OCI-LY1 (cell line): ENCODE data around the gene GRIK3.
"Not testable (repeated sequence)": the region's sequence is repeated elsewhere in the genome, so short reads cannot be mapped to it uniquely, and the experiment has no call there.

Experiments used
- H2AFZ ChIP-seq: fragments of 200-600 bp; sonication (generic), shearing (Covaris generic); 2 replicates; pipeline ENCODE4 v1.6.0; 2014; ENCODE audit warnings: antibody characterized with exemption, mild to moderate bottlenecking, low read length
- H3F3A ChIP-seq: fragments of 200-600 bp; sonication (generic), shearing (Covaris generic); 2 replicates; pipeline ENCODE4 v1.6.0; 2014; ENCODE audit warnings: mild to moderate bottlenecking, antibody characterized with exemption, low read length, moderate library complexity; ENCODE audit not compliant: insufficient read depth
- H3K27ac ChIP-seq: fragments of 200-600 bp; sonication (generic); 2 replicates; pipeline ENCODE4 v1.5.1; 2014; ENCODE audit warnings: low read length, mixed run types, mild to moderate bottlenecking, low read depth; ENCODE audit not compliant: poor library complexity, severe bottlenecking
- H3K27me3 ChIP-seq: fragments of 200-600 bp; sonication (generic); 2 replicates; pipeline ENCODE4 v1.6.0; 2014; ENCODE audit warnings: antibody characterized with exemption, mild to moderate bottlenecking, low read length, moderate library complexity; ENCODE audit not compliant: insufficient read depth
- H3K36me3 ChIP-seq: fragments of 200-600 bp; sonication (generic); 2 replicates; pipeline ENCODE4 v1.6.1; 2014; ENCODE audit warnings: mild to moderate bottlenecking, antibody characterized with exemption, low read length, moderate library complexity, mixed read lengths; ENCODE audit not compliant: insufficient read depth
- H3K4me1 ChIP-seq: fragments of 200-600 bp; sonication (generic); 2 replicates; pipeline ENCODE4 v1.5.1; 2014; ENCODE audit warnings: mild to moderate bottlenecking, low read length, moderate library complexity; ENCODE audit not compliant: insufficient read depth, severe bottlenecking
- H3K4me2 ChIP-seq: fragments of 200-600 bp; sonication (generic), shearing (Covaris generic); 2 replicates; pipeline ENCODE4 v1.6.1; 2014; ENCODE audit warnings: low read length
- H3K4me3 ChIP-seq: fragments of 200-600 bp; sonication (generic); 2 replicates; pipeline ENCODE4 v1.5.1; 2014; ENCODE audit warnings: low read length, low read depth, mild to moderate bottlenecking, mixed read lengths; ENCODE audit not compliant: poor library complexity, severe bottlenecking
- H3K79me2 ChIP-seq: fragments of 200-600 bp; shearing (Covaris generic); 2 replicates; pipeline ENCODE4 v1.6.1; 2016; ENCODE audit warnings: mixed run types, low read length, mixed read lengths; ENCODE audit not compliant: insufficient read depth
- H3K9ac ChIP-seq: fragments of 200-600 bp; sonication (generic), shearing (Covaris generic); 2 replicates; pipeline ENCODE4 v1.6.1; 2014; ENCODE audit warnings: mild to moderate bottlenecking, low read length, mixed read lengths
- H3K9me2 ChIP-seq: fragments of 200-600 bp; sonication (generic), shearing (Covaris generic); 2 replicates; pipeline ENCODE4 v1.6.1; 2014; ENCODE audit warnings: low read depth, mild to moderate bottlenecking, low read length, mixed read lengths
- H3K9me3 ChIP-seq: fragments of 200-600 bp; shearing (Covaris generic); 2 replicates; pipeline ENCODE4 v1.6.1; 2014; ENCODE audit warnings: low read length, mixed read lengths
- H4K20me1 ChIP-seq: fragments of 200-600 bp; sonication (generic), shearing (Covaris generic); 2 replicates; pipeline ENCODE4 v1.6.0; 2016; ENCODE audit warnings: mild to moderate bottlenecking, low read length; ENCODE audit not compliant: insufficient read depth
- EZH2 ChIP-seq: fragments of 200-600 bp; sonication (generic), shearing (Covaris generic); IDR thresholded peaks from 2 replicates; pipeline ENCODE4 v1.8.0; 2017; ENCODE audit warnings: borderline replicate concordance, mixed run types, mild to moderate bottlenecking, antibody characterized with exemption, low read length, moderate library complexity, mixed read lengths
- TF ChIP-seq, protein P1 (sequence below): fragments of 200-600 bp; sonication (generic), shearing (Covaris generic); IDR thresholded peaks from 2 replicates; pipeline ENCODE4 v1.5.1; 2017; ENCODE audit warnings: mild to moderate bottlenecking, antibody characterized with exemption, low read length, moderate library complexity, mixed read lengths

GRIK3 gene

DNA sequence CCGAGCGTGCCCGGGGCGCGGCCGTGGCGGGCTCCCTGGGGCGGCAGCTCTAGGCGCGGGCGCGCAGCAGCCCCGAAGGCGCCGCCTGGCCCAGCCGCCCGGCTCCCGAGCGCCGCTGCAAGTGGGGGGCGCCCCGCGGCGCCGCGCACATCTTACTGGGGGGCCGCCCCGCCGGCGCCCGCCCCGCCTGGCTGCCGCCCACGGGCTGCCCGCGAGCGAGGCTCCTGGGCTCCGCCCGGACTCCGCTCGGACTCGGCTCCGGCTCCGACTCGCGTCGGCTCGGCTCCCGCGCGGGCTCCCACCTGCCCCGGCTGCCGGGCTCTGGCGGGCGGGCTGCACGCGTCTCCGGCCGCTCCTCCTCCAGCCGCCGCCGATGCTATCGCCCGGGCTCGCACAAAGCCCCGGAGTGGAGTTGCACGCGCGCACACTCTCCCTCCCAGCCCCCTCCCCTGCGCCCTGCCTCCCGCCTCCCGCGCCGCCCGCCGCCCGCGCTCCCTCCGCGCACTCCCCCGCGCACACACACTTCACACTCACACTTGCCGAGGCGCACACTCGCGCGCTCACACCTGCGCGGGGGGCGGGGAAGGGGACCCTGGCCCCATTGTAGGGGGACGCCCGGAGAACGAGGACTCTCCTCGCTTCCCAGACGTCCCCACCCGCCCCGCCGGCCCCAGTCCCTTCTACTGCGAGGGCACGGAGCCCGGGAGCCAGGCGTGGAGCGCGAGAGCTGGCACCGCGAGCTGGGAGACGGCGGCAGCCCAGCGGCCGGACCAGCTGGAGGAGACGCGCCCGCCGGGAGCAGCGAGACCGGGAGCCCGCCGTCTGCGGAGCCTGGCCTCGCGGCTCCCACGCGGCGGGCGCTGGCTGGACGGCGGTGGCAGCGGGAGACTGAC lies at the start of gene GRIK3:
GRIK3 (minus strand) TSS at position 395 of the 893 bp plus-strand sequence. CDS start 407 bp downstream, outside the sequence.
- no peaks in the 10 kb centered on the region for H3K4me1 ChIP-seq
- no peak within 1 kb of the TSS for H2AFZ ChIP-seq
- H3K79me2 ChIP-seq = no peaks in the 10 kb centered on the region
- H3K9ac ChIP-seq = no peak within 1 kb of the TSS
- H3K4me2 ChIP-seq = no peak within 1 kb of the TSS
- no peaks in the 10 kb centered on the region for H4K20me1 ChIP-seq
- no peaks in the 10 kb centered on the region for H3F3A ChIP-seq
- no peaks in the 10 kb centered on the region for H3K27me3 ChIP-seq
- no peaks in the 10 kb centered on the region for H3K36me3 ChIP-seq
- H3K9me3 ChIP-seq = no peaks in the 10 kb centered on the region
- no peak within 1 kb of the TSS for H3K27ac ChIP-seq
- H3K4me3 ChIP-seq = no peak within 1 kb of the TSS
- H3K9me2 ChIP-seq = no peaks in the 10 kb centered on the region
- TF ChIP-seq, protein P1, sequence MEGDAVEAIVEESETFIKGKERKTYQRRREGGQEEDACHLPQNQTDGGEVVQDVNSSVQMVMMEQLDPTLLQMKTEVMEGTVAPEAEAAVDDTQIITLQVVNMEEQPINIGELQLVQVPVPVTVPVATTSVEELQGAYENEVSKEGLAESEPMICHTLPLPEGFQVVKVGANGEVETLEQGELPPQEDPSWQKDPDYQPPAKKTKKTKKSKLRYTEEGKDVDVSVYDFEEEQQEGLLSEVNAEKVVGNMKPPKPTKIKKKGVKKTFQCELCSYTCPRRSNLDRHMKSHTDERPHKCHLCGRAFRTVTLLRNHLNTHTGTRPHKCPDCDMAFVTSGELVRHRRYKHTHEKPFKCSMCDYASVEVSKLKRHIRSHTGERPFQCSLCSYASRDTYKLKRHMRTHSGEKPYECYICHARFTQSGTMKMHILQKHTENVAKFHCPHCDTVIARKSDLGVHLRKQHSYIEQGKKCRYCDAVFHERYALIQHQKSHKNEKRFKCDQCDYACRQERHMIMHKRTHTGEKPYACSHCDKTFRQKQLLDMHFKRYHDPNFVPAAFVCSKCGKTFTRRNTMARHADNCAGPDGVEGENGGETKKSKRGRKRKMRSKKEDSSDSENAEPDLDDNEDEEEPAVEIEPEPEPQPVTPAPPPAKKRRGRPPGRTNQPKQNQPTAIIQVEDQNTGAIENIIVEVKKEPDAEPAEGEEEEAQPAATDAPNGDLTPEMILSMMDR = no peak
- TF ChIP-seq EZH2 = no peak

DNA sequence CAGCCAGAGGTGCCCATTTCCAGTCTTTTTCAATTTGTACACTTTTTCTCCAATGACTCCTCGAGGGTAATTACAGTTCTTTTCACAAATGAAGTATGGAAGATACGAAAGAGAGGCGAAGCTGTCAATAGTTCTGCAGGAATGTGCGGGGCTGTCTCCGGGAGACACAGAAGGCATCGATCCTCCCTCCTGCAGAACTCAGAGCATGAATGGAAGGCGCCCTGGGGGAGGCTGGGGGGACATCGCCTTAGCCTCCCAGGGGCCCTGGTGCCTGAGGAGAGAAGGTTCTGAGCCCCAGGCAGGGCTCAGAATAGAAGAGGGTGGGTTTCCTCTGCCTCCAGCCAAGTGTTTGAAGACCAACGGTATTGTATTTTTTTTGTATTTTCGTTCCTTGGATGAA lies 49.7 kb upstream of the GRIK3 start:
- Histone ChIP-seq H3F3A (no peaks in the 10 kb centered on the region), H3K9ac (no peak overlapping the region), H3K4me3 (no peak overlapping the region), H3K9me3 (no peaks in the 10 kb centered on the region), H2AFZ (no peak overlapping the region), H4K20me1 (no peaks in the 10 kb centered on the region), H3K4me2 (no peak overlapping the region), H3K4me1 (no peaks in the 10 kb centered on the region), H3K36me3 (no peaks in the 10 kb centered on the region), H3K9me2 (no peaks in the 10 kb centered on the region), H3K27me3 (no peaks in the 10 kb centered on the region), H3K27ac (no peak overlapping the region), H3K79me2 (no peaks in the 10 kb centered on the region)
- TF ChIP-seq, protein P1 = no peak
- TF ChIP-seq EZH2 = no peak

DNA sequence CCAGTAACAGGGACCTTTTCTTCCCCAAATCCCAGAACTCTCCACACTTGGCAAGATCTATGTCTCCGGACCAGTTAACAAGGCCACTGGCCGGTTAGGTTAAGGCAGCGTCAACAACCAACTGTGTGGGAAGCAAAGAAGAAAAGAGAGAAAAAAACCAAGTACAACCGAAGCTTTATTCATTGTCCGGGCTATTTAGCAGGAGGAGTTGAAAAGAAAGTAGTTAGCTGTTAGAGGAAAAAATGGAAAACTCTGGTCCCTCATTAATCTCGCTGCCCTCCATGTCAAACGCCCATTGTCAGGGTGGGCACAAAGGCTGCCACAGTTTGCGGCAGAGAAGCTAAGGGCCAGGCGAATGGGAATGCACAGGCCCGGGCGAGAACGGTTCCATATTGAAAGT lies 49.3 kb upstream of the GRIK3 start:
- H3K79me2 ChIP-seq = no peaks in the 10 kb centered on the region
- no peaks in the 10 kb centered on the region for H3K36me3 ChIP-seq
- no peaks in the 10 kb centered on the region for H3K27me3 ChIP-seq
- H3K27ac ChIP-seq = no peak overlapping the region
- H3F3A ChIP-seq = no peaks in the 10 kb centered on the region
- no peaks in the 10 kb centered on the region for H3K4me1 ChIP-seq
- H3K9me2 ChIP-seq = no peaks in the 10 kb centered on the region
- H3K4me2 ChIP-seq = no peak overlapping the region
- no peak overlapping the region for H2AFZ ChIP-seq
- TF ChIP-seq EZH2 = no peak
- TF ChIP-seq, protein P1 = no peak
- H4K20me1 ChIP-seq = no peaks in the 10 kb centered on the region
- no peaks in the 10 kb centered on the region for H3K9me3 ChIP-seq
- H3K9ac ChIP-seq = no peak overlapping the region
- H3K4me3 ChIP-seq = no peak overlapping the region

DNA sequence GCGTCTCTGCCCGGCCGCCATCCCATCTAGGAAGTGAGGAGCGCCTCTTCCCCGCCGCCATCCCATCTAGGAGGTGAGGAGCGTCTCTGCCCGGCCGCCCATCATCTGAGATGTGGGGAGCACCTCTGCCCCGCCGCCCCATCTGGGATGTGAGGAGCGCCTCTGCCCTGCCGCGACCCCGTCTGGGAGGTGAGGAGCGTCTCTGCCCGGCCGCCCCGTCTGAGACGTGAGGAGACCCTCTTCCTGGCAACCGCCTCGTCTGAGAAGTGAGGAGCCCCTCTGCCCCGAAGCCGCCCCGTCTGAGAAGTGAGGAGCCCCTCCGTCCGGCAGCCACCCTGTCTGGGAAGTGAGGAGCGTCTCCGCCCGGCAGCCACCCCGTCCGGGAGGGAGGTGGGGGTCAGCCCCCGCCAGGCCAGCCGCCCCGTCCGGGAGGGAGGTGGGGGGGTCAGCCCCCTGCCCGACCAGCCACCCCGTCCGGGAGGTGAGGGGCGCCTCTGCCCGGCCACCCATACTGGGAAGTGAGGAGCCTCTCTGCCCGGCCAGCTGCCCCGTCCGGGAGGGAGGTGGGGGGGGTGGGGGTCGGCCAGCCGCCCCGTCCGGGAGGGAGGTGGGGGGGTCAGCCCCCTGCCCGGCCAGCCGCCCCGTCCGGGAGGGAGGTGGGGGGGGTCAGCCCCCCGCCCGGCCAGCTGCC lies 46.1 kb upstream of the GRIK3 start:
- H3K27me3 ChIP-seq, H3F3A ChIP-seq, H3K4me3 ChIP-seq, H3K36me3 ChIP-seq, H3K27ac ChIP-seq, H3K4me1 ChIP-seq, H4K20me1 ChIP-seq, H3K9me3 ChIP-seq, H3K9me2 ChIP-seq, H3K9ac ChIP-seq, H2AFZ ChIP-seq, H3K4me2 ChIP-seq, H3K79me2 ChIP-seq: not testable (repeated sequence)
